HG03097 (cell line): ENCODE data around the gene DISP1.

Source experiments
- ATAC-seq: cut with Tn5 transposase; IDR thresholded peaks from one replicate; pipeline ENCODE4 v1.9.1; 2021; ENCODE audit not compliant: unreplicated experiment, low FRiP score

The DISP1 gene, protein sequence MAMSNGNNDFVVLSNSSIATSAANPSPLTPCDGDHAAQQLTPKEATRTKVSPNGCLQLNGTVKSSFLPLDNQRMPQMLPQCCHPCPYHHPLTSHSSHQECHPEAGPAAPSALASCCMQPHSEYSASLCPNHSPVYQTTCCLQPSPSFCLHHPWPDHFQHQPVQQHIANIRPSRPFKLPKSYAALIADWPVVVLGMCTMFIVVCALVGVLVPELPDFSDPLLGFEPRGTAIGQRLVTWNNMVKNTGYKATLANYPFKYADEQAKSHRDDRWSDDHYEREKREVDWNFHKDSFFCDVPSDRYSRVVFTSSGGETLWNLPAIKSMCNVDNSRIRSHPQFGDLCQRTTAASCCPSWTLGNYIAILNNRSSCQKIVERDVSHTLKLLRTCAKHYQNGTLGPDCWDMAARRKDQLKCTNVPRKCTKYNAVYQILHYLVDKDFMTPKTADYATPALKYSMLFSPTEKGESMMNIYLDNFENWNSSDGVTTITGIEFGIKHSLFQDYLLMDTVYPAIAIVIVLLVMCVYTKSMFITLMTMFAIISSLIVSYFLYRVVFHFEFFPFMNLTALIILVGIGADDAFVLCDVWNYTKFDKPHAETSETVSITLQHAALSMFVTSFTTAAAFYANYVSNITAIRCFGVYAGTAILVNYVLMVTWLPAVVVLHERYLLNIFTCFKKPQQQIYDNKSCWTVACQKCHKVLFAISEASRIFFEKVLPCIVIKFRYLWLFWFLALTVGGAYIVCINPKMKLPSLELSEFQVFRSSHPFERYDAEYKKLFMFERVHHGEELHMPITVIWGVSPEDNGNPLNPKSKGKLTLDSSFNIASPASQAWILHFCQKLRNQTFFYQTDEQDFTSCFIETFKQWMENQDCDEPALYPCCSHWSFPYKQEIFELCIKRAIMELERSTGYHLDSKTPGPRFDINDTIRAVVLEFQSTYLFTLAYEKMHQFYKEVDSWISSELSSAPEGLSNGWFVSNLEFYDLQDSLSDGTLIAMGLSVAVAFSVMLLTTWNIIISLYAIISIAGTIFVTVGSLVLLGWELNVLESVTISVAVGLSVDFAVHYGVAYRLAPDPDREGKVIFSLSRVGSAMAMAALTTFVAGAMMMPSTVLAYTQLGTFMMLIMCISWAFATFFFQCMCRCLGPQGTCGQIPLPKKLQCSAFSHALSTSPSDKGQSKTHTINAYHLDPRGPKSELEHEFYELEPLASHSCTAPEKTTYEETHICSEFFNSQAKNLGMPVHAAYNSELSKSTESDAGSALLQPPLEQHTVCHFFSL (N-terminal part only)

DNA sequence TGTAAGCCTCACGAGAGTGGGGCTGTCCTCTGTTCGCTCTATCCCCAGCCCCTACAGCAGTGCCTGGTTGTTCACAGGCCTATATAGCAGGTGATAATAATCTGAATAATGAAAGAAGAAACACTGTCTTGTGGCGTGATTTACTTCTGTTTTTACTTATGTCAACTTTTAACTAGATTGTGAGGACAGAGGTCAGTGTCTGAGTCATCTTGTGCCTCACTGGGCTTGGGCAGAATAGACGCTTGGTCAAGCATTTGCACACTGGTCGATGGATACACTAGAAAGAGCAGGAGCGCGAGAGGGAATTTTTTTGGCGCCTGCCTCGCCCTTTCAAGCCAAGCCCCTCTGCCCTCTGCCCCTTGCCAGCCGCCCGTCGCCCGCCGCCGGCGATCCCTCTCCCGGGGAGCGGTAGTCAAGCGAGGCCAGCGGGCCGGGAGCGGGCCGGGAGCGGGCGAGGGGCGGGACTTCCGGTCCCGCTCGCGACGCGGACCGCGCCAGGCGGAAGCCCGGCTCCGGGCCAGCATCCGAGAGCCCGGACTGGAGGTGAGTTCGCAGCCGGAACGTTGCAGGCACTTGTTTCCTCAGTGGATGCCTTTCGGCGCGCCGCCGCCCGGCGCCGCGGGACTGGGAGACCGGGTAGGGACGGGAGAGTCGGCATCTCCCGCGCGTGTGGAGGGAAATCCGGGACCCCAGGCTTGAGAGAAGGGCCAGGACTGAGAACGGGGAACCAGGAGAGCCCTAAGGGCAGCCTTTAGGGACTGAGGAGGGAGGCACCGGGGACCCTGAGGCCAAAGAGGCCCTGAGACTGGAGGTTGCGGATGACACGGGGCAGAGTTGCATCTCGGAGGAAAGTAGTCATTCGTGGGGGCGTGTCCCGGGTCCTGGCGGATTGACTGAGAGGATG, at the start of gene DISP1:
DISP1 (plus strand) TSS at position 504 of the 904 bp plus-strand sequence. CDS start 127,785 bp downstream, outside the sequence.
- ATAC-seq: peak; percentile 93

DNA sequence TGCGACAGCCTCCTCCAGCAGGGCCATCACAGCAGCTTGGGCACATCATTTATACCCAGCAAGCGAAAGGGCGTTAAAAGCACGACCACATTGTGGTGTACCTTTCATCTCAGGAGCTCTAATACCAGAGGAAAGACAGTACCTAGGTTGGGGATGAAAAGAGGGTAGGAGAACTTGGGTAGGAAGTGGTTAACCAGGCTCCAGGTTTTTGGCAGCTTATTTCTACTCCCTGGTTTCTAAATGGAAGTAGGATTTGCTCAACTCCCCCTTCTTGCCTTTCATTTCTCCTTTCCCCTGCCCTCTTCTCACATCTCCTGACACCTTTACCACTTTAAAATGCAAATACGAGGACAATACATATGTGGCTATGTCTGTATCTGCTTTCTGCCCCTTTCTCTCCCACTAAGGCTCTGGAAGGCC, 47.7 kb upstream of the DISP1 start:
- no peak for ATAC-seq

DNA sequence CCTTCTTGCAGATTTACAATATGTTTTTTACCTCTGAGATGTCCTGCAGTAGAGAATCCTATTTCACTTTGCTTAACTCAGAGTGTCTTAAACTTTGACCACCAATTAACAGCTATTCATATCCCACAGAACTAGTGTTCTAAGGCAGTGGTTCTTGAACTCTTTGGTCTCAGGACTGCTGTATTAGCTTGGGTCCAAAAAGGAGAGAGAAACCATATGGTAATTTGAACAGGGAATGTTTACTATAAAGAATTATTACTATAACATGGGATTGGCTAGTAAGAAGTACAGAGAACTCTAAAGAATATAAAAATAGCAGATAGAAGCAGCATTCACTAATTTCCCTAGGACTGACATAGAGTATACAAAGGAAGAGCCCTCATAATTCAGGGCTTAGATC, 46.2 kb upstream of the DISP1 start:
- ATAC-seq: no peak

DNA sequence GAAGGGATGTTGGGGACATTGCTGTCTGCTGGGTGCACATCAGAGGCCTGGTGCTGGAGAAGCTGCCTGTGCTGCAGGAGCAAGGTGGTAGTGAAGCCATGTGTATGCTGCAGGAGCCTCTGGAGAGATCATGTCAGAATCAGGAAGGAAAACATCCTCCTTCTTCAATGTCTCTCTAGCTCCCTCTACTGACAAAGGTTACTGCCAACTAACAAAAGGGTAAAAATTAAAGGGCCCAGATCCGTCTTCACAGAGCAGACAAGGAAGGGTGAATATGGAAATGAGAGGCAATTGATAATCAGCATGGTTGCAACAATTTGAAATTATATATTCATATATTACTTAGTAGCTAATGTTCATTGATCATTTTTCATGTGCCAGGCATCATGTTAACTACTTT, 45.7 kb upstream of the DISP1 start:
- ATAC-seq: no peak

DNA sequence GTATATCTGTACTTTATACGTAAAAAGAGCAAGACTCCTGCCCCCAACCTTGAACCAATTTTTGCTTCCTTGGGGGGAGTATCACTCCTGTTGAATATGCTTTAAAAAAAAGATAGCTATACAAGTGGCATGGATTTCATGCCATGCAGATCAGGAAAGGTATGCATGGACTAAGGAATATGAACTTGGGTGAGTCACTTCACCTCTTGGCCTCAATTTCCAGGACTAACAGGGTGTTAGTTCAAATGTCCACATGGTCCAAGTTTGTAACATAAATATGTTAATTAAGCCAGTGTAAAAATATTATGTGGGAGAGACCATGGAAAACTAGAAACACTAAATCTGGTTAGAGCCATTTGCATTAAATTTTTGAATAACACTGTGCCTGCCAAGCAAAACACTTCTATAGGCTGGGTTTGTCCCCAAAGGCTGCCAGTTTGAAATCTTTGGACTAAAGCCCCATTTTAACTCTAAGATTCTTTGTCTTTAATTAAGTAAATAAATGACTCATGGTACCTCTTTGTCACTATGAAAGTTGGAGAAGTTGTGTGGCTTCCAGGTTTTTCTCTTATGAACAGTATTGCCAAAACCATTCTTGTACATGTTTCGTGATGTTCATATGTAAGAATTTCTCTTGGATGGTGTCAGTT, 44.7 kb upstream of the DISP1 start:
- ATAC-seq: no peak

DNA sequence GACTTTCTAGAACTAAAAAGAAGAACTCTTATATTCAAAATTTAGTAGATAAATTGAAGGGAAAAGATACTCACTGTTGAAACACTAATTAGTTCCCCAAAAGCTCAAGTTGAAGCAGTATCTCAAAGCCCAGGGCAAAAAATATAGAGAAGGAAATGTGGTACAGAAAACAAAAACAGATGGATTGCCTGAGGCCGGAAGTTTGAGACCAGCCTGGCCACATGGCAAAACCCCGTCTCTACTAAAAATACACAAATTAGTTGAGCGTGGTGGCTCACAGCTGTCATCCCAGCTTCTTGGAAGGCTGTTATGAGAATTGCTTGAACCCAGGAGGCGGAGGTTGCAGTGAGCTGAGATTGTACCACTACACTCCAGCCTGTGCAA, 41.9 kb upstream of the DISP1 start:
- peak; percentile 97 for ATAC-seq

DNA sequence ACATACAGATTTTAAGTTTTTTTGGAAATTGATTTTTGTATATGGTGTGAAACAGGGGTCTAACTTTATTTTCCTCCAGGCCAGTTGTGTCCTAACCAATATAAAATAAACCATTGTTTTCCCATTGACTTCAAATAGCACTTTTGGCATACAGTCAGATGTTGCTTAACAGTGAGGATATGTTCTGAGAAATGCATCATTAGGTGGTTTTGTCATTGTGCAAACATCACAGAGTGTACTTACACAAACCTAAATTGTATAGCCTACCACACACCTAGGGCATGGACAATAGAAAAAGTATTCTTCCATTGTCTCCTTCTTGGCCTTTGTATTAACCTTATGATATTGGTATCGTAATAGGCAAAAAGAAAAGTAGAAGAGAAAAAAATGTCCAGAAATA, 37.4 kb upstream of the DISP1 start:
- no peak for ATAC-seq

DNA sequence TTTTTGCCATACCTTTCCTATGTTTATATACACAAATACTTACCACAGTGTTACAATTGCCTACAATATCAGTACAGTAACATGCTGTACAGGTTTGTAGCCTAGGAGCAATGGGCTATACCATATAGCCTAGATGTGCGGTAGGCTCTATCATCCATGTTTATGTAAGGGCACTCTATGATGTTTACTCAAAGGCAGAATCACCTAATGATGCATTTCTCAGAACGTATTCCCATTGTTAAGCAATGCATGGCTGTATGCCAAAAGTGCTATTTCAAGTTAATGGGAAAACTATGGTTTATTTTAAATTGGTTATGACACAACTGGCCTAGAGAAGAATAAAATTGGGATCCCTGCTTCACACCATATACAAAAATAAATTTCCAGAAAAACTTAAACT, 36.9 kb upstream of the DISP1 start:
- no peak for ATAC-seq

DNA sequence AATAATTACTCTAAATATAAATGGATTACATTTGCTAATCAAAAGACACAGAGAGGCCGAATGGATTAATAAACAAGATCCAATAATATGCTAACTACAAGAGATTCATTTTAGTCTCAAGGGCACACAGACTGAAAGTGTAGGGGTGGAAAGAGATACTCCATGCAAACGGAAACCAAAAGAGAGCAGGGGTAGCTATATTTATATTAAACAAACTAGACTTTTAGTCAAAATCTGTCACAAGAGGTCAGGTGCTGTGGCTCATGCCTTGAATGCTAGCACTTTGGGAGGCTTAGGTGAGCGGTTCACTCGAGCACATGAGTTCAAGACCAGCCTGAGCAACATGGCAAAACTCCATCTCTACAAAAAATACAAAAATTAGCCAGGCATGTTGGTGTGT, 33.6 kb upstream of the DISP1 start:
- no peak for ATAC-seq

DNA sequence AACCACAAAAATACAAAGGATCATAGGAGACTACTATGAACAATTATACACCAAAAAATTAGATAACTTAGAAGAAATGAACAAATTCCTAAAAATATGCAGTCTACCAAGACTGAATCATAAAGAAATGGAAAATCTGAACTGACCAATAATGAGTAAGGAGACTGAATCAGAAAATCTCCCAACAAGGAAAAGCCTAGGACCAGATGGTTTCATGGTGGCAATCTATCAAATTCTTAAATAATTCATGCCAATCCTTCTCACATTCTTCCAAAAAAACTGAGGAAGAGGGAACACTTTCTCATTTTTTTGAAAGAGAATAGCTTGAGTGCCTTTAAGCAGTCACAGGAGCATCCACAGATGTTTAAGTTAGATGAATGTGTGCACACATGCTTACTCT, 31.8 kb upstream of the DISP1 start:
- no peak for ATAC-seq

DNA sequence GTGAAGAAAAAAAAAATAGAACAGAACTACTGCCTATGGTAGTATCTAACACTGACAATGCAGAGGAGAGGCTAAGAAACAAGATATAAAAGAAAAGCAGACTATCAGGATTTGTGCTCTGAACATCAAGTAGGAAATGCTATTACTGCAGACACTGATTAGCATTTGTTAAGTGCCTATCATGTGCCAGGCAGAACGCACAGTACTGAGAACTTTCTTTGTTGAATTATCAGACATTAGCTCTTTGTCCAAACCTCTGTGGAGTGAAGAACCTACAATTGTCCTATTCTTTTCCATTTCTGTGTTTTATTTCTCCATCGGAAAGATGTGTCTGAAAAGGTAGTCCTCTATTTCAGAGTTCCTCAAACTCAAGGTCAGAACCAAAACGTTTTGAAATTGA, 30.5 kb upstream of the DISP1 start:
- ATAC-seq: no peak

DNA sequence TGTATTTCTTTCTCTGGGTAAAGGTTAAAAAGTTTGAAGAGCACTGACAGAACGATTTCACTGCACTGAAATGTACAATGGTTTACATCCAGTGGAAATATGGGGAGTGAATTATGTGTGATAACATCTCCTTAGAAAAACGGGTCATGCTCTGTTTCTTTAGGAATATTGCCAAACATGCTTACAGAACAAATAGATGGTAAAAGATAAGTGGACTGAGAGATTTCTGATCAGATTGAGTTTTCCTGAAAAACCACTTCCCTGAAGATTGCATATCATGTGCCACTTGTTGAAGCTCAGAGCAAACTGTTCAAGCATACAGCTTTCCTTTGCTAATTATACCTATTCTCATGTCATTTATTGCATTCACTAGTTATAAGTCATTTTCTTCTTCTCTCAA, 29.9 kb upstream of the DISP1 start:
- ATAC-seq: no peak

DNA sequence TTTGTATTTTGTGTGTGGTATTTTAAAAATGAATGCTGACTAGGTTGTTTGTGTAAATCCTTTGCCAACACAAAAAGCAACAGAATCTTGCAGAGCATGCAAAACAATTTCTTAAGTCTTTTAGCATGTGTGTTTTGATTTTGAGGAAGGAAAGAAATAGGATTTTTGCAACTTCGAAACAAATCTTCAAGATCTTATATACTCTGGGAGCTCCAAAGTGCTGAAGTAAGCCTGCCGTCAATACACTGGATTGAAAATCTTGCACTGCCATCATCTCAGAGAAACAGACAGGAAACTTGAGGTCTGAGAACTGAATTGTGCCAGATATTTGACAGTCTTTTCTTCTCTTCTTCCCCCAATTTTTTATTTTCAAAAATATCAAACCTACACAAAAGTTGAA, 29.3 kb upstream of the DISP1 start:
- no peak for ATAC-seq

DNA sequence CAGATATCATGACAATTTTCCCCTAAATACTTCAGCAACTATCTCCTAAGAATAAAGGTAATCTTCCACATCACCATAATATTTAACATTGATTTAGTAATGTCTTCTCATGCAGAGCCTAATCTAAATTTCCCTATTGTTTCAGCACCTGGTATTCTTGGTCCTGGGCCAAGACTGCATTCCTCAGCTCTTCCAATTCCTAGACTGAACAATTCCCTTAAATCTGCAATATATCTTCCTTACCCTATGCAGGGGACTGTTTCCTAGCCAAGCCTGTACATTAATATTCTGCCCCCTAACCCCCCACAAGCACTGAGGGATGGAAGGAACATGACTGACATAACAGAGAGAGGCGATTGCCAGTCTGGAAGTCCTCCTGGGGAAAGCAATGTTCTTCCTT, 28.7 kb upstream of the DISP1 start:
- no peak for ATAC-seq

DNA sequence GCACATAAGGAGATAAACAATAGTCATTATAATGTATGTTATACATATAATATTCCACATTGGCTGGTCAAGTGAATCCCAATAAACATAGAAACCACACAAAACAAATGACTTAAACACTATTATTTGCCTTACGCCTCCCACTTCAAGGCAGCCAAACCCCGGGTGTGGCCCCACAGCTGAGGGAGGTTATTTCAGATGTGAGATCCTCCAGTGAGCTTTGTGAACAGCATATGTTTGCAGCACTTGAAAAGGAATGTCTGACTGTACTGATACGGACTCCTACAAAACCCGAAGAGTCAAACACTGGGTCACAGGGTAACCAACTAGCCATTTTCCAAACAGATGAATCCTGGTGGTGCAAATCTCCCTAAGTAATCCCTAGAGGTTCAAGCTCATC, 27.1 kb upstream of the DISP1 start:
- no peak for ATAC-seq

DNA sequence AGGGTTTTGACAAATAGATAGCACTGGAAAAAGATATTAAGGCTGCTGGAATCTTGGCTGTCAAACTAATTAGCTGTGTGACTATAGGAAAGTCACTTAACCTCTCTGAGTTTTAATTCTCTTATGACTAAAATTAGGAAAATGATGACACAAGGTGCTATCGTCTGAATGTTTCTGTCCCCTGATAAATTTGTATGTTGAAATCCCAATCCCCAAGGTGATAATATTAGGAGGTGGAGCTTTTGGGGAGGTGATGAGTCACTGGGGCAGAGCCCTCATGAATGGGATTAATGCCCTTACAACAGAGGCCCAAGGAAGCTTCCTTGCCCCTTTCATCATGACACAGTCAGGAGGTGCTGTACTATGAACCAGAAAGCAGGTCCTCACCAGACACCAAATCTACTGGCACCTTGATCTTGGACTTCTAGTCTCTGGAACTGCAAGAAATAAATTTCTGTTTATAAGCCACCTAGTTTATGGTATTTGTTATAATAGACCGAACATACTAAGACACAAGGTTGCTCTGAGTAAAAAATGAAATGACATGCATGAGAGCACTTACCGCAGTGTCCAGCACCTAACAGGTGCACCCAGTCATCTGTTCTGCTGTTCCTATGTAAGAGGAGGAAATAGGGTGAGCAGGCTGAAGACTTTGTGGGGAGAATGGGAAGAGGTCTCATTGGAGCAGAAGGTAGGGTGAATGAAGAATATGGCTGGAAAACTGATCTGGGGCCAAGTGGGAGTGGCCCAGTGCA, 26.3 kb upstream of the DISP1 start:
- no peak for ATAC-seq

DNA sequence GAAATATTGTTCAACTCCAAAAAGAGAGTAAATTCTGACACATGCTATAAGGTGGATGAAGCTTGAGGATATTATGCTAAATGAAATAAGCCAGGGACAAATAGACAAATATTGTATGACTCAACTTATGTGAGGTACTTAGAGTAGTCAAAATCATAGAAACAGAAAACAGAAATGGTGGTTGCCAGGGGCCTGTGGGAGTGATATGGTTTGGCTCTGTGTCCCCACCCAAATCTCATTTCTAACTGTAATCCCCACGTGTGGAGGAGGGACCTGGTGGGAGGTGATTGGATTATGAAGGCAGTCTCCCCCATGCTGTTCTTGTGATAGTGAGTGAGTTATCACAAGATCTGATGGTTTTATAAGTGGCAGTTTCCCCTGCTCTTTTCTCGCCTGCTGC, 24.7 kb upstream of the DISP1 start:
- no peak for ATAC-seq

DNA sequence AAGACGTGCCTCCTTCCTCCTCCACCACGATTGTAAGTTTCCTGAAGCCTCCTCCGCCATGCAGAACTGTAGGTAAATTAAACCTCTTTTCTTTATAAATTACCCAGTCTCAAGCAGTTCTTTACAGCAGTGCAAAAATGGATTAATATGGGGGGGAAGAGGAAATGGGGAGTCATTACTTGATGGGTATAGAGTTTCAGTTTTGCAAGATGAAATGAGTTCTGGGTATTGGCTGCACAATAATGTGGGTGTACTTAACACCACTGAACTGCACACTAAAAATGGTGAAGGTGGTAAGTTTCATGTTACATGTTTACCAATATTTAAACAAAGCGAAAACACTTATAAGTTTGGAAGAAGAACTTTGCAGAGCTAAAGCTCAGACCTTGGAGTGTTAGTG, 24.3 kb upstream of the DISP1 start:
- no peak for ATAC-seq
